Gastroesophageal sphincter (tissue), 3 donors: ENCODE measurements around the gene CD1C.

Experiments
- EP300 ChIP-seq: sonication (generic); formaldehyde crosslinking; IDR thresholded peaks from one replicate; pipeline ENCODE4 v1.6.1; 2017; ENCODE audit warnings: antibody characterized with exemption, mild to moderate bottlenecking
- POLR2A ChIP-seq, 2 donors: fragments of 450-650 bp; IDR thresholded peaks; one replicate each; pipeline ENCODE4 v1.6.1; 2017; ENCODE audit warnings: antibody characterized with exemption in 2 of 2, mild to moderate bottlenecking in 2 of 2, moderate library complexity in 1 of 2
- TF ChIP-seq, protein P1 (sequence below), 4 experiments: fragments of 200-600 bp in 2 of 4; fragments of 450-650 bp in 2 of 4; sonication (generic) in 1 of 4; IDR thresholded peaks; one replicate each; pipeline ENCODE4 v1.5.1; 2017 to 2019; ENCODE audit warnings: antibody characterized with exemption in 4 of 4, mild to moderate bottlenecking in 2 of 4, moderate library complexity in 2 of 4

GRCh38 chr1:158251163-158251562, 38.6 kb upstream of the CD1C start:
- TF ChIP-seq, protein P1, sequence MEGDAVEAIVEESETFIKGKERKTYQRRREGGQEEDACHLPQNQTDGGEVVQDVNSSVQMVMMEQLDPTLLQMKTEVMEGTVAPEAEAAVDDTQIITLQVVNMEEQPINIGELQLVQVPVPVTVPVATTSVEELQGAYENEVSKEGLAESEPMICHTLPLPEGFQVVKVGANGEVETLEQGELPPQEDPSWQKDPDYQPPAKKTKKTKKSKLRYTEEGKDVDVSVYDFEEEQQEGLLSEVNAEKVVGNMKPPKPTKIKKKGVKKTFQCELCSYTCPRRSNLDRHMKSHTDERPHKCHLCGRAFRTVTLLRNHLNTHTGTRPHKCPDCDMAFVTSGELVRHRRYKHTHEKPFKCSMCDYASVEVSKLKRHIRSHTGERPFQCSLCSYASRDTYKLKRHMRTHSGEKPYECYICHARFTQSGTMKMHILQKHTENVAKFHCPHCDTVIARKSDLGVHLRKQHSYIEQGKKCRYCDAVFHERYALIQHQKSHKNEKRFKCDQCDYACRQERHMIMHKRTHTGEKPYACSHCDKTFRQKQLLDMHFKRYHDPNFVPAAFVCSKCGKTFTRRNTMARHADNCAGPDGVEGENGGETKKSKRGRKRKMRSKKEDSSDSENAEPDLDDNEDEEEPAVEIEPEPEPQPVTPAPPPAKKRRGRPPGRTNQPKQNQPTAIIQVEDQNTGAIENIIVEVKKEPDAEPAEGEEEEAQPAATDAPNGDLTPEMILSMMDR (IDR thresholded peaks at IDR 0.05) = no peak
- TF ChIP-seq EP300 (no peak), POLR2A (IDR thresholded peaks at IDR 0.05) (no peak)
